Dermis microvascular lymphatic vessel endothelial cell (primary cell): Measurements from ENCODE around the gene CRIP1. TPM values are rescaled to one million over a fixed set of nuclear protein-coding genes. Genes with fewer than 3 reads are reported as not detected.

Experiments
- DNase-seq, 2 donors: peaks; one replicate each; pipeline versions ENCODE4 v3.0.0 to v3.0.0-alpha.2; 2010; ENCODE audit warnings: low read depth in 2 of 2
- total RNA-seq: library from RNA; depleted of rRNA; stranded (reverse); fragments of >200 nt; gene quantifications from 2 replicates; pipeline ENCODE4 v1.2.1, GENCODE V29; 2014

Gene CRIP1
- total RNA-seq, 1 donor from 2014 or later, result 0.90 TPM

GRCh38 chr14:105503935-105504692, 17.4 kb downstream of the CRIP1 start:
- DNase-seq, result no peak

GRCh38 chr14:105505101-105505500, 18.4 kb downstream of the CRIP1 start:
- no peak for DNase-seq

- no peak for DNase-seq
These were observed 20.6 kb downstream of the CRIP1 start for GRCh38 chr14:105507247-105507646.

- DNase-seq, result no peak
These were observed 21.4 kb downstream of the CRIP1 start for GRCh38 chr14:105508069-105508468.

GRCh38 chr14:105508601-105509000, 21.9 kb downstream of the CRIP1 start:
- no peak for DNase-seq

- DNase-seq, result no peak
These were observed 30.4 kb downstream of the CRIP1 start for GRCh38 chr14:105517096-105517495.

GRCh38 chr14:105519946-105520698, 33.4 kb downstream of the CRIP1 start:
- no peak for DNase-seq

- no peak for DNase-seq
These were observed 38.6 kb downstream of the CRIP1 start for GRCh38 chr14:105525326-105525725.

- DNase-seq, result no peak
These were observed 39.4 kb downstream of the CRIP1 start, which contains the start of gene TMEM121 for GRCh38 chr14:105525861-105526775. Gene TMEM121 (plus strand): TSS chr14:105526583. CDS start chr14:105528835, 2,252 bp downstream.

GRCh38 chr14:105526776-105527380, 40.2 kb downstream of the CRIP1 start:
- DNase-seq, result no peak

GRCh38 chr14:105527381-105527825, 40.7 kb downstream of the CRIP1 start:
- DNase-seq, result no peak

- DNase-seq, result peak; percentile 38 to 73
These were observed 41.3 kb downstream of the CRIP1 start for GRCh38 chr14:105527826-105528585.

- peak in 1 of 2 donors; percentile 7 for DNase-seq
These were observed 42.1 kb downstream of the CRIP1 start for GRCh38 chr14:105528586-105529318.

GRCh38 chr14:105529319-105529568, 42.6 kb downstream of the CRIP1 start:
- DNase-seq, result no peak

GRCh38 chr14:105529569-105530284, 43.0 kb downstream of the CRIP1 start:
- no peak for DNase-seq

GRCh38 chr14:105530285-105531087, 43.8 kb downstream of the CRIP1 start:
- no peak for DNase-seq

GRCh38 chr14:105531088-105531893, 44.6 kb downstream of the CRIP1 start:
- no peak for DNase-seq
